GM23338 (cell line): ENCODE measurements around the gene RAB3IP. TPM values are rescaled to one million over a fixed set of nuclear protein-coding genes. Genes with fewer than 3 reads are reported as not detected.

Source experiments
- polyA plus RNA-seq: library from polyadenylated mRNA; unstranded; fragments of >200 nt; fragmentation: Nextera tagmentation; extraction: Ambion mirVana; gene quantifications from 2 replicates; pipeline ENCODE4 v1.2.1, GENCODE V29; 2016
- total RNA-seq: library from RNA; depleted of rRNA; stranded (reverse); fragments of >200 nt; shearing (Covaris generic); gene quantifications from 2 replicates; pipeline ENCODE4 v1.2.3, GENCODE V29; 2014; rRNA removed

Gene RAB3IP
- total and polyA plus RNA-seq, 2 experiments from 2014 or later: 48.6 TPM

Other genes starting within 250 kb of the RAB3IP start
- 389 and 434 TPM in 2 replicates for gene CCT2, start 153.4 kb upstream of the RAB3IP start, total RNA-seq
- 778 and 865 TPM in 2 replicates for gene CCT2, start 153.4 kb upstream of the RAB3IP start, polyA plus RNA-seq
- gene LRRC10, start 128.0 kb upstream of the RAB3IP start, total RNA-seq: not detected in 2 replicates
- gene LRRC10, start 128.0 kb upstream of the RAB3IP start, polyA plus RNA-seq: not detected in 2 replicates
- not detected in 2 replicates for gene BEST3, start 39.6 kb upstream of the RAB3IP start, total RNA-seq
- not detected in 2 replicates for gene BEST3, start 39.6 kb upstream of the RAB3IP start, polyA plus RNA-seq
- 0.82 and 2.3 TPM in 2 replicates for gene MYRFL, start 86.4 kb downstream of the RAB3IP start, total RNA-seq
- 1.5 and 2.8 TPM in 2 replicates for gene MYRFL, start 86.4 kb downstream of the RAB3IP start, polyA plus RNA-seq